Dermis lymphatic vessel endothelial cell (primary cell): ENCODE measurements around the gene GRIA2. TPM values are rescaled to one million over a fixed set of nuclear protein-coding genes. Genes with fewer than 3 reads are reported as not detected.

Experiments
- total RNA-seq: library from RNA; depleted of rRNA; stranded (reverse); fragments of >200 nt; gene quantifications from 2 replicates; pipeline ENCODE4 v1.2.1, GENCODE V29; 2014

Gene GRIA2
- total RNA-seq: not detected in 2 replicates

DNA sequence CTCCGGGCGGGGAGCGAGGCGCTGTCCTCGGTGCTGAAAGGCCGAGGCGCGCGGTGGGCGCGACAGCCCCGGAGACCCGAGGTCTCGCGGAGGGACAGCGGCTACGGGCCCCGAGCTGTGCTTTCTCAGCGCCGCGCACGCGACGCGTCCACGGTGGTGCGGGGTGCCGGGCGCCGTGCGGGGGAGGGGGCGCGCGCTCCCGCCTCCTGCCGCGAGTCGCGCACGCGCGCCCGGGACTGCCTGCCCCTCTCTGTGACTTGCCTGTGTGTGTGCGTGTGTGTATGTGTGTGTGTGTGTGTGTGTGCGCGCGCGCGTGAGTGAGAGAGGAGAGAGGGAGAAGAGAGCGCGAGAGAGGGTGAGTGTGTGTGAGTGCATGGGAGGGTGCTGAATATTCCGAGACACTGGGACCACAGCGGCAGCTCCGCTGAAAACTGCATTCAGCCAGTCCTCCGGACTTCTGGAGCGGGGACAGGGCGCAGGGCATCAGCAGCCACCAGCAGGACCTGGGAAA lies at the start of gene GRIA2:
Gene GRIA2, plus strand, starts transcription at position 358 of the 511 bp plus-strand sequence. CDS start 315 bp downstream, outside the sequence.

Other genes starting within 250 kb of the GRIA2 start
- 15.7 and 21.5 TPM in 2 replicates for gene PDGFC, start 248.9 kb upstream of the GRIA2 start, total RNA-seq
- gene GLRB, start 144.6 kb upstream of the GRIA2 start, total RNA-seq: 6.0 and 19.3 TPM in 2 replicates